GM19193 (cell line): Measurements from ENCODE around the gene CSMD2.

Source experiments
- POLR2A ChIP-seq: IDR thresholded peaks from 4 replicates; pipeline ENCODE4 v1.6.1; 2011; ENCODE audit not compliant: insufficient read depth, insufficient read length; ENCODE audit errors: extremely low read depth

The CSMD2 gene

DNA sequence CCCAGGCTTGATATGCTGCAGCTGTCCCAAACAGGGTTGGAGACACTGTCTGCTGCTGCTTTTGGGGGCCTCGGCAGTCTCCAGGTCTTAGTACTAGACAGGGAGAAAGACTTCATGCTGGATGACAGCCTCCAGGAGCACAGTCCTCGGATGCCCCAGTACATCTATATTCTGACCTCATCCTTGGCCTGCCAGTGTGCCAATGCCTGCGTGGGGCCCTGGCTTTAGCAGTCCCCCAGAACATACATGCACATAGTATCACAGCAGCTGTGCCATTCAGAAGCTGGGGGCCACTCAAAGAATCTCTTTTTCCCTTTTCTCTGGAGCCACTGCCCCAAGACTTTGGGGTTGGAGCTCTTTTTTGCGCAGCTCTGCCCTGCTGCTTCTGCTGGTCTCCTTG lies 697.0 kb downstream of the CSMD2 start:
- TF ChIP-seq POLR2A, result no peak

DNA sequence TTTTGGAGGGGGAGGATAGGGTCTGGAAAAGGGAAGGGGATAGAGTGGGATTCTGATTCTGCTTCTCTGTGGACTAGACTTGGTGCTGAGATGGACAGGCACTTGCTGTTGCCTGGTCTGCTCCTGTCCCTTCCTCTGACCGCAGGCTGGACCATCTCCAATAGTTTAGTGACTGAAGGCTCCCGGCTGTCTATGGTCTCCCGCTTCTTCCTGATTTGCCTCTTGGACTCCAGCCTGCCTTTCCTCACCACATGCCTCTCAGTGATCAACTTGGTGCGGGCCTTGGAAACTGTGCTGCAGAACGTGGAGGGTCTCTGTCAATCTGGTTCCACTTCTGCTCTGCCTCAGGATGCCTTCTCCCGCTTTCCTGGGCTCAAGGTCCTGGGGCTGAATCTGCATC lies 698.9 kb downstream of the CSMD2 start:
- no peak for TF ChIP-seq POLR2A

DNA sequence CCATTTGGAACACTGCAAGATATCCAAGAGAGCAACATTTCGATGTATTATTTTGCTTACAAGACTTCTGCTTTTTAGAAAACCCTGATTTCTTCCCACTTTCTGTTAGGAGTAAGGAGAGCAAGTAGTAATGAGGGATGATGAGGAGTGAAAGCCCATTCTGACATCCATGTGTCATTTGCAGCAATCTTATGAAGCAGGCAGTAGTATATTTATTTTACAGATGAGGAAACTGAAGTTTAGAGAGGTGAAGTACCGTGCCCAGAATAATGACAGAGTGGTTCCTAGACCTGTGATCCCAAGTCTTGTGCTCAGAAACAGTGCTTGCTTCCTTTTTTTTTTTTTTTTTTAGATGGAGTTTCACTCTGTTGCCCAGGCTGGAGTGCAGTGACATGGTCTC lies 699.7 kb downstream of the CSMD2 start:
- no peak for TF ChIP-seq POLR2A

DNA sequence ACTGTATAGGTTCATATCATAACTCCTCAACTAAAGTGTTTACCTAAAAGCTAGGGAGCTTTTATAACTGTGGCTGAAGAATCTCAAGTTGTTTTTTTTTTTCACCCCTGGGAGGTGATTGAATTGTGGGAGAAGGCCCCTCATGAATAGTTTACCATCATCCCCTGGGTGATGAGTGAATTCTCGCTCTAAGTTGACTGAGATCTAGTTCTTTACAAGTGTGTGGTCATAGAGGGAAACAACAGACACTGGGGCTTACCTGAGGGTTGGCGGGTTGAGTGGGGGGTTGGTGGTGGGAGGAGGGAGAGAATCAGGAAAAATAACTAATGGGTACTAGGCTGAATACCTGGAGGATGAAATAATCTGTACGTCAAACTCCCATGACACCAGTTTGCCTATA lies 700.5 kb downstream of the CSMD2 start:
- no peak for TF ChIP-seq POLR2A
